Stomach (tissue), 4 donors: ENCODE results near the gene CZIB.

Experiments used
- CTCF ChIP-seq, 7 experiments: fragments of 450-650 bp in 4 of 7; fragments of 200-600 bp in 3 of 7; sonication (generic) in 3 of 7; IDR thresholded peaks; one replicate each; pipeline ENCODE4 v1.5.1; 2016 to 2019; ENCODE audit warnings: antibody characterized with exemption in 7 of 7, control low read depth in 2 of 7, mild to moderate bottlenecking in 1 of 7
- EP300 ChIP-seq: sonication (generic); formaldehyde crosslinking; IDR thresholded peaks from one replicate; pipeline ENCODE4 v1.6.1; 2017; ENCODE audit warnings: antibody characterized with exemption
- POLR2A ChIP-seq, 4 donors: fragments of 450-650 bp; IDR thresholded peaks; one replicate each; pipeline ENCODE4 v1.6.1; 2016; ENCODE audit warnings: antibody characterized with exemption in 4 of 4, control low read depth in 2 of 4, mild to moderate bottlenecking in 1 of 4, moderate library complexity in 1 of 4
- POLR2AphosphoS5 ChIP-seq, 3 donors: sonication (generic); formaldehyde crosslinking; IDR thresholded peaks; one replicate each; pipeline ENCODE4 v1.6.1; 2016; ENCODE audit warnings: antibody characterized with exemption in 3 of 3

GRCh38 chr1:53172426-53173128 is 47.9 kb downstream of the CZIB start:
- TF ChIP-seq CTCF (IDR thresholded peaks at IDR 0.05) (no peak), POLR2A (IDR thresholded peaks at IDR 0.05) (no peak), POLR2AphosphoS5 (IDR thresholded peaks at IDR 0.05) (peak in 2 of 3 donors; percentile 5 to 42), EP300 (peak; percentile 15)
